GM03348 (cell line): Measurements from ENCODE around the gene MRFAP1.
"Not testable (repeated sequence)": the region's sequence is repeated elsewhere in the genome, so short reads cannot be mapped to it uniquely, and the experiment has no call there.

Source experiments
- DNase-seq: peaks from one replicate; pipeline ENCODE4 v3.0.0; 2012; ENCODE audit warnings: low spot score

Gene MRFAP1

DNA sequence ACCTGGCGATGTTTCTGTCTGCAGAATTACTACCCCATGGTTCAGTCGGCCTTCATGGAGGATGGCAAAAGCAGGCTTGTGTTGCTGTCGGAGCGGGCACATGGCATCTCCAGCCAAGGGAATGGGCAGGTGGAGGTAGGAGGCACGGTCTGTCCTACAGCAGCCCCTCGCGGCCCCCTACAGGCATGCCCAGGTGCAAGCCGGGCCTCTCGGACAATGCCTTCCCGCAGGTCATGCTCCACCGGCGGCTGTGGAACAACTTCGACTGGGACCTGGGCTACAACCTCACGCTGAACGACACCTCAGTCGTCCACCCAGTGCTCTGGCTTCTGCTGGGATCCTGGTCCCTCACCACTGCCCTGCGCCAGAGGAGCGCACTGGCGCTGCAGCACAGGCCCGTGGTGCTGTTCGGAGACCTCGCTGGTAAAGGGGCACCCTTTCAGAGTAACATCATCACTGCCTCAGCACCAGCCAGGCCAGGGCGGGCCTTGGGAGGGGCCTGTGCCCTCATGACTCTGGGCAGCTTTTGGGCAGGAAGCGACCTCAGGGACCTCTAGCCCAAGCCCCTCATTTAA, 29.5 kb upstream of the MRFAP1 start:
- DNase-seq: no peak

DNA sequence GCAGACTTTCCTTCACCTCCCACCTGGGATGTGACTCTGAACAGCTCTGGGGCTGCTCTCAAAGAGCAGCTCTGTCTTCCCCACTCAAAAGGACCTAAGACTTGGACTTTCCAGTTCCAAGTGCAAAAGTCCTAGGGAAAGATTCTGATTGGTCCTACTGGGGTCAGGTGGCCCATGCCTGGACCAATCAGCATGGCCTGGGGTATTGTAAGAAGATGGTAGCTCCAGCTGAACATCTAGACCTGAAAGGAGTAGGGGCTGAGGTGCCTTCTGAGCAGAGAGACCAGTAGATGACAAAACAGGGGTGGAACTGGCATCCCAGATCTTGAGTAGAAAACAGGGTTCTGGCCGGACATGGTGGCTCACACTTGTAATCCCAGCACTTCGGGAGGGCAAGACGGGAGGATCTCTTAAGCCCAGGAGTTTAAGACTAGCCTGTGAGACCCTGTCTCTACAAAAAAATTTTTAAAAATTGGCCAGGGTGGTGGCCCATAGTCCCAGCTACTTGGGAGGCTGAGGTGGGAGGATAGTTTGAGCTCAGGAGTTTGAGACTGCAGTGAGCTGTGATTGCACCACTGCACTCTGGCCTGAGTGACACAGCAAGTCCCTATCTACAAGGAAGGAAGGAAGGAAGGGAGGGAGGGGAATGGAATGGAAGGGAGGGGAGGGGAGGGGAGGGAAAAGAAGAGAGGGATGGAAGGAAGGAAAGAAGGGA, 27.4 kb upstream of the MRFAP1 start:
- no peak for DNase-seq

DNA sequence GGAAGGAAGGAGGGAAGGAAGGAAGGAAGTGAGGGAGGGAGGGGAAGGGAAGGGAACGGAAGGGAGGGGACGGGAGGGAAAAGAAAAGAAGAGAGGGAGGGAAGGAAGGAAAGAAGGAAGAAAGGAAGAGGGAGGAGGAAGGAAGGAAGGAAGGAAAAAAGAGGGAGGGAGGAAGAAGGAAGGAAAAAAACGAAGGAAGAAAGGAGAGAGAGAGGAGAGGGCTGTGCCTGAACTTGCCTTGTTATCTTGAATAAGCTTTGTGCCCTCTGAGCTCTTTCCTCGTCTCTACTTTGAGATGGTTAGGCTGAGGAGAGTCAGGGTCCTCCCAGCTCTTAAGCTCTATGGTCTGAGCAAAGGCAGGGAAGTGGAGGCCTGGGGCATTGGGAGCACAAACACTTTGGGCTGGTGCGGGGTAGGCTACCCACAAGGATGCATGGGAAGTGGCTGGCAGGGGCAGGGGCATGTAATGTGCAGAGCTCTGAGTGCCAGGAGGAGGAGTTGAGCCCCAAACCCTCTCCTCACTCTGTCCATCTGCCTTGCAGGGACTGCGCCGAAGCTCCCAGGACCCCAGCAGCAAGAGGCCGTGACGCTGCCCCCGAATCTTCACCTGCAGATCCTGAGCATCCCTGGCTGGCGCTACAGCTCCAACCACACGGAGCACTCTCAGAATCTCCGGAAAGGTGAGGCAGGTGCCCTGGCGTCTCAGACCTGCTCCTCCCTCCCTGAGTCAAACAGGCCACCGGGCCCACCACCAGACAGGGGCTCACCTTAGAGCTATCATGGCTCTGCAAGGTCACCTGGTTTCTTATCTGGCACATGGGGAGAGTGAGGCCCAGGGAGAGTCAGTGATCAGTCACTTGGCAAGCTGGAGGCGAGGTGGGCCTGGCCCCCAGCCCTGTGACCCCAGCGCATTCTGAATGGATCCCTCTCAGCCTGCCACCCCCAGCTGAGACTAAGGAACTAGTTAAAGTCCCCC, 26.5 kb upstream of the MRFAP1 start:
- DNase-seq: no peak

DNA sequence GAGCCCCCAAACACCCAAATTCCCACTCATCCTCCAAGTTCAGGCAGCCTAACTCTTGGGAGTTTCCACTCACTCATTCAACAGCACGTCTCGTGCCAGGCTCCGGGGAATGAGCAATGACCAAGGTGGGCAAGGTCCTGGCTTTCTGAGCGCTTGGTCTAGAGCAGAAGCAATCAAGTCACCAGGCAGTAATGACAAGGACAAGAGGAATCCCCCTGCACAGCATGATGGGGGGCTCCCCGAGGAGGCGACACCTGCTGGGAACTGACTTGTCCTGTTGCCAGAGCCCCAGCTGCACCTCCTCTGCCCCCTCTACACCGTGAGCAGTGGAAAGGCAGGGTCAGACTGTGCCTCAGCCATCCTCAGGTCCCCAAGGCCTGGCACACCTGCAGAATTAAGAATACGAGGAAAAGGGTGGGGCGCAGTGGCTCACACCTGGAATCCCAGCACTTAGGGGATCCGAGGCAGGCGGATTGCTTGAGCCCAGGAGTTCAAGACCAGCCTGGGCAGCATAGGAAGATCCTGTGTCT, 25.7 kb upstream of the MRFAP1 start:
- no peak for DNase-seq

DNA sequence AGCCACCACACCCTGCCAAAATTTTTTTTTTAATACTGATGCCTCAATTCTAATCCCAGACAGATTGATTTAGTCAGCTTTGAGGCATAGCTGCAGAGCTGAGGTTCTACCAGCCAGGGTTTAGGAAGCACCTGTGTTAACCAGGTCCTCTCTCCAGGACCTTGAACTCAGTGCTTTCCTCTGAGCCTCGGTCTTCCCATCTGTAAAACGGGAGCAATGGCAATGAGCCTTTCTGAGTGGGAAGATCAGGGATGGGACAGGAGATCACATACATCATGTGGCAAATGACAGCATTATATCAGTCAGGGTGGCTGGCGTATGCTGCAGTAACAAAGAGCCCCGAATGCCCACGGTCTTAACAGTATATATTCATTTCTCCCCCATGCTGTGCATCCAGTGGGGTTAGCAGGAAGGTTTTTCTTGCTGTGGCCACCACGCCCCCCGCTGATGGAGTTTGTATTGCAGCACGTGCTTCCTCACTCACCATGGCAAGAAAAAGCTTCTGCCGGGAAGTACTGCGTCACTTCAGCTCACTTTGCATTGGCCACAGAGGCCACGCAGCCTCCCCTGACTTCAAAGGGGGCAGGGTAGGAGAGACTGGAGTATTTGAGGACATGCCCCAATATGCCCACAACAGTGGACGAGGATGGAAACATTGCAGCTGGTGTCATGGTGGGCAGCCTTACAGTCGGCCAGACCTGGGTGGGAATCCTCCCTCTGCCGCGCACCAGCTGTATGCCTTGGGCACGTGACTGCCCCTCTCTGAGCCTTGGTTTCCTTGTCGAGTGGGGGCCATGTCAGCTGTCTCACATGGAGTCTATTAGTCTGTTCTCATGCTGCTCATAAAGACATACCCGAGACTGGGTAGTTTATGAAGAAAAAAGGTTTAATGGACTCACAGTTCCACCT, 24.1 kb upstream of the MRFAP1 start:
- no peak for DNase-seq

DNA sequence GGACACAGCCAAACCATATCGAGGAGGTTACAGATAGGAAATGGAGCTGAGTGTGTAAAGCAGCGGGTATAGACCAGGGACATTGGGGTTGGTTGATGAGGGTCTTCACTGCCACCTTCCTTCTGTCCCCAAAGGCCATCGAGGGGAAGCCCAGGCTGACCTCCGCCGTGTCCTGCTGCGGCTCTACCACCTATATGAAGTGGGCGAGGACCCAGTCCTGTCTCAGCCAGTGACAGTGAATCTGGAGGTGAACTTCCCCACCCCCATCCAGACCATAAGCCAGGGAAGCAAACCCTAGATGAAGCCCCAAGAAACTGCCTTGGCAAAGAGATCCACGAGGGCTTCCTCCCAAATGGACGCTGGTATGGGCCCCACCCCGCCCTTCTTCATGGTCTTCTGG, 23.2 kb upstream of the MRFAP1 start:
- DNase-seq: no peak

DNA sequence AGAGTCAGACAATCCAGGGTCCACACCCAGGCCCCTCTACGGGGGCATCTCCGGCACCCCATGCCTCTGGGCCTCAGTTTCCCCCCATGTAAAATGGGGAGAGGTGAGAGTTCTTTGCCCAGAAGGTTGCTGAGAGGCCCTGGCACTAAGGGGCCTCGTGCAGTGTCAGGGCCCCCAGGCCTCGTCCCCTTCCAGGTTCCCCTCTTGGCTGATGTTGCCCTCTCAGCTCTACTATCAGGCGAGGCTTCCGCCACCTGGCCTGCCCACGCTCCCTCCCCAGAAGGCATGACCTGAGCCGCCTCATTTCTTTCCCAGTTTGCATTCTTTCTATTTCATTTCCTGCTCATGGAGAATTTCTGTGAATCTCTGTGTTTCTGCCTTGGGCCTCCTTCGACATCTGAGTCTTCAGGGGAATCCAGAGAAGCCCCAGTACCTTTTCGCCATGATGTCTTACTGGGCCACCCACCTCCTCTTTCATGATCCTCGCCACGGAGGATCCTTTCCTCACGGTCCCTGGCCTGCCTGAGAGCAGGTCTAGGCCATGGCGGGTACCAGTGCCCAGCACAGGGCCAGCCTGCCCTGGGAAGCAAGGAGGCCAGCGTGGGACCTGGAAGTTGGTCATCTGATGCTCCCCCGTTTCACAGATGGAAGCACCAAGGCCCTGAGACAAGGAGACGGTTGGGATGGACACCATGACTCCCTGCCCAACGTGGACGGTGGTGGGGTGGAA, 21.9 kb upstream of the MRFAP1 start:
- no peak for DNase-seq

DNA sequence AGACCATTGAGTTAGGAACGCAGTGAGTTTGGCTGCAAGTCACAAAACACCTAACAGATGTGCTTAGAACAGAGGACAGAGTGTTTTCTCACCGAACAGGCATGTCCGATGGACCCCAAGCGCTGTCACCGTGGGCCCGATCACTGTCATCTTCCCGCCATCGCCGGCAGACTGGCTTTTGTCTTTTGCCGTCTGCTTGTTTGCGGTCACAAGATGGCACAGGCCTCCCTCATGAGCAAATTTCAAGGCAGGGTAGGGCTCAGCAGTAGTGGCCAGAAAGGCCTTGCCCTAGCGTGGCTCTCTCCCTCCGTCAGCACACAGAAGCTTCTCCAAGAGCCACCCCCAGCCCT, 21.4 kb upstream of the MRFAP1 start:
- DNase-seq: no peak

DNA sequence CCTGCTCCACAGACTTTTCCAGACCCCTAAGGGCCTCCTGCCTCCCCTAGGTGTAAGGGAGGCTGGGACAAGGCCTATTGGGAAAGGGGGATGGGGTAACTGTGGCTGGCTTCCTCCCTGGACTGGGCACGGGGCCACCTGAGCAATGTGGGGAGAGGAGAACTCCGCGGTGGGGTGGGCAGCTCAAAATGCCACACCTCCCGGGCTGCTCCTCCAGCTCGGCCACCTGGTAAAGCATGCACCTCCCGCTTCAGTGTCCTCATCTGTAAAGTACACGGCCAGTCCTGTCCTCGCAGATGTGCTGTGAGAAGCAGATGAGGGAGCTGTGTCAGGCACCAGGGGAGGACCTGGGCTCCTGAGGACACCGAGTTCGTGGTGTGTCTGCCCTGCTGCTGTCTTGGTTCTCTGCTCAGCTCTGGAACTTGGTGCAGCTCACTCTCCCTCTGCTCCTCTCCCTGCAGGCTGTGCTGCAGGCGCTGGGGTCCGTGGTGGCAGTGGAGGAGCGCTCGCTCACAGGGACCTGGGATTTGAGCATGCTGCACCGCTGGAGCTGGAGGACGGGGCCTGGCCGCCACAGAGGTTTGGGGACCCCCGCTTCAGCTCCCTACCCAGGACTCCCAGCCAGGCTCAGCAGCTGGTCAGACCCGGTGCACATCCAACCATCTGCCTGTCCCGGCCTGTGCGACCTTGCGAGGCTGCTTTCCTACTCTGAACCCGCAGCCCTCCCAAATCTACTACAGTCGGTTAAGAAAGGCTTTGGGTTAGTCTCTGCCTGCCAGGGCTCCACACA, 20.8 kb upstream of the MRFAP1 start:
- no peak for DNase-seq

DNA sequence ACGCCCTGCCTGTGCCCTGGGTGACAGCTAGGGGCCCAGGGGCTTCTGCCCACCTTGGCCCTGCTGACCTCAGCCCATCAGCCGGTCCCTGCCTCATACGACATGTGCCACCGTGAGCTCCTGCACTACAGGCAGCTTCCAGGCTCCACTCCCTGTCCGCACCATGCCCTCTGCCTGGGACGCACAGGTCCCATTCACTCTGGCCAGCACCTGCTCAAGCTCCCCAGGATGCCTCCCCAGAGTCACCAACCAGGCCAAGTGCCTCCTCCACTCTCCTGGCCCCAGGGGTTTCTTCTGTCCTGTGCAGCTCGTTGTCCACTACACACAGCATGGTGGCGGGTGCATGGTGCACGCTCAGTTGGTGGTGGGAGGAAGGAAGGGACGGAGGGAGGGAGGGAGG, 20.2 kb upstream of the MRFAP1 start:
- no peak for DNase-seq

DNA sequence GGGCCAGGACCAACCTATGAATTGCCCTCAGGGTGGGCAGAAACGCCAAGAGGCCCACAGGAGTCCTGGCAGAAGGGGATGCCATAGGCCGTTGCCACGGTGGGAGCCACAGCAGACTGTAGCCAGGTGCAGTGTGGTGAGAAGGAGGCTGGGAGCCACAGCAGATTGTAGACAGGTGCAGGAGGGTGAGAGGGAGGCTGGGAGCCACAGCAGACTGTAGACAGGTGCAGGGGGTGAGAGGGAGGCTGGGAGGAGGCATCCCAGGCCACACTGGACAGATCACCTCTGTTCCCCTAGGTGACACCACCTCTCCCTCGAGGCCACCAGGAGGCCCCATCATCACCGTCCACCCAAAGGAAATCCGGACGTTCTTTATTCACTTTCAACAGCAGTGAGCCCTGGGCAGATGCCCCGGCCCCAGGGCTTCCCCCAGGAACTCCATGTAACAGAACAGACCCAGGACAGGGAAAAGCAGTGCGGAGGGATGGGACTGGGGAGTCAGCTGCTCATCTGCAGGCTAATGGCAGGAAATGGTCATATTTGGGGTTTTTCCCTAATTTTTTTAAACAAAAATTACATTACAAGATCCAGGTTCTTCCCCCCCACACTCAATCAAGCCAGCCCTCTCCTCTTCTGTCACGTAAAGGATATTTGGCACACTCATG, 19.5 kb upstream of the MRFAP1 start:
- DNase-seq: no peak

DNA sequence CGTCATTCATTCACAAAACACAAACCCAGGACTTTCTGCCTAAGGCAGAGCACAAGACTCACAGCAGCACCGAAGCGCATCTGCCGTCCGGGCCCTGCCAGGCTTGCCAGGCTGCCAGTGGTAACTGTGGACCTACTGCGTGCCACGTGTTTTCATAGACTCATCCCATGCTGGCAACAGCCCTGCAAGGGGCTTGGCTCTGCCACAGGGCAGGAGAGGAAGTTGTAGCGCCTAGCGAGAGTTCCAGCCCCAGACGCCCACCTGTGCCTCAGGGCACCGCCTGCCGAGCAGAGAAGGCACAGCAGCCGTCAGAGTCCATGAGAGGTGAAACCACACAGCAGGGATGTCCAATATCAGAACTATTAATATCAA, 18.9 kb upstream of the MRFAP1 start:
- no peak for DNase-seq

DNA sequence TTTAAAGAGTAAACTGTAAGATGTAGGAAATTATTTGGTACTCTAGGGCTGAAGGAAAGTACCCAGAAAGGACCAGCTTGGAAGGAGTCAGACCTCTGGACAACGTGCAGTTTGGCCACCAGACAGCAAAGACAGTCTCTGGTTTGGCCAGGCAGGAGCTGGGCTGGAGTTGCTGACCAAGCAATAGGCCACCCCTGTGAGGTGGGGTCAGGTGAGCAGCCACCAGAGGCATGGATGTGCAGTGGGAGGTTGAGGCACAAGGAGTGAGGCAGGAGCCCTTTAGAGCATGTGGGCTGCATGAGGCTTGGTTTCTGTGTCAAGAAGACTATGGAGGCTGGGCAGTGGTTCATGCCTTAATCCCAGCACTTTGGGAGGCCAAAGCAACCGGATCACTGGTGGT, 17.7 kb upstream of the MRFAP1 start:
- DNase-seq: no peak

DNA sequence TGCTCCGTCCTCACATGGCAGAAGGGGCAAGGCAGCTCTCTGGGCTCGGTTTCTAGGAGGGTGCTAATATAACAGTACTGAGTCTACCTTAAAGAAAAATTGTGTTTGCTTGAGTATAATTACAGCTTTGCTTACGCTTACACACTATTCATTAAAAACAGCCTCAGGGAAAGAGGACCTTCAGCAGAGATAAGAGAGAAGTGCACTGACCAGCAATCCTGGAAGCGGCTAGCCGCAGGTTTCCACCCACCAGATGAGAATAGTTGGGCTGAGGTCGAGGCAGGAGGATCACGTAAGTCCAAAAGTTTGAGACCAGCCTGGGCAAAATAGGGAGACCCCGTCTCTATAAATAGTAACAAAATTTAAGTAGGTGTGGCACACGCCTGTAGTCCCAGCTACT, 15.2 kb upstream of the MRFAP1 start:
- no peak for DNase-seq

DNA sequence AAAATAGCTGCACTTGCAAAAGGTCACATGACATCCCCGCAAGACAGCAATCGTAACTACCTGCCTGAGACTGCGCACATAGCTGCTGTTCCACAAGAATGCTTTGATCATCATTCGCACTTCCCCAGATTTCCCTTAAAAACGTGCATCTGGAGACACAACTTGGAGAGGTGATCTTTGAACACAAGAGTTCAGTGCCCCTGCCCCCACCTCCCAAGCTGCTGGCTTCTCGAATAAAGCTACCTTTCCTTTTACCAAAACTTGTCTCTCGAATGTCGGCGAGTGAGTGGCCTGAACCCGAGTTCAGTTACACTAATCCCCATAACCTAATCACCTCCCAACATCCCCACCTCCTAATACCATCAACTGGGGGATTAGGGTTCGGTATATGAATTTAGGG, 14.4 kb upstream of the MRFAP1 start:
- no peak for DNase-seq

DNA sequence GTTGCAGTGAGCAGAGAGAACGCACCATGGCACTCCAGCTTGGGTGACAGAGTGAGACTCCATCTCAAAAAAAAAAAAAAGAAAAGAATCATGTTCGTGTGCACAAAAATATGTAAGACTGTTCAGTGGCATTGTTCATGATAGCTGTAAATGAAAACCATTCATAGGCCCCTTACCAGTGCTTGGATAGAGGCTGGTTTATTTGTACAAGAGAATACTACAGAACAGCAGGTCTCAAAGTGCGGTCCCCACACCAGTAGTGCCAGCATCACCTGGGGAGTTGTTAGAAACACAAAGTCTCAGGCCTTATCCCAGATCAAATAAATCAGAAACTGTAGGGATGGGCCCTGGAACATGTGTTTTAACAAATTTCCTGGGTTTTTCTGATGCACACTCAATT, 12.7 kb upstream of the MRFAP1 start:
- no peak for DNase-seq

DNA sequence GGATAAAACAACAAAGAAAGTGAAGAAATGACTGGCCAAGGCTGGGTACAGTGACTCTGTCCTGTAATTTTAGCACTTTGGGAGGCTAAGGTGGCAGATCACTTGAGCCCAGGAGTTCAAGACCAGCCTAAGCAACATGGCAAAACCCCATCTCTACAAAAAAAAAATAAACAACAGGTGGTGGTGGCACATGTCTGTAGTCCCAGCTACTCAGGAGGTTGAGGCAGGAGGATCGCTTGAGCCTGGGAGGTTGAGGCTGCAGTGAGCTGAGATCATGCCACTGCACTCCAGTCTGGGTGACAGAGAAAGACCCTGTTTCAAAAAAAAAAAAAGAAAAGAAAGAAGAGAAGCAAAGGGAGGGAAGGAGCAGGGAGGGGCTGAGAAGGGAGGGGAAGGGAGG, 12.0 kb upstream of the MRFAP1 start:
- not testable (repeated sequence) for DNase-seq

DNA sequence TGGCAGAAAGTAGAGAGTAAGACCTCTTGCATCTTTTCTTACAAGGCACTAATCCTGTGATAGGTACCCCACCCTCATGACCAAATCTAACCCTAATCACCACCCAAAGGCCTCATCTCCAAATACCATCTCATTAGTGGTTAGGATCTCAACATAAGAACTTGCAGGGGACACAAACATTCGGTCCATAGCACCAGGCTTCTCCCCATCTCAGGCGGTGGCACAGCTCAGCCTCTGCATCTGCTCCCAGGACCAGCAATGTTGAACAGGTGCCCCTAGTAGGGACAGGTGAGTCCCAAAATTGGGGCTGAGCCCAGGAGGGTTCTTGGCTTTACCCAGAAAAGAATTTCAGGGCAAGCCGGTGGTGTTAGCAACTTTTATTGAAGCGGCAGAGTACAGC, 8.4 kb upstream of the MRFAP1 start:
- no peak for DNase-seq

DNA sequence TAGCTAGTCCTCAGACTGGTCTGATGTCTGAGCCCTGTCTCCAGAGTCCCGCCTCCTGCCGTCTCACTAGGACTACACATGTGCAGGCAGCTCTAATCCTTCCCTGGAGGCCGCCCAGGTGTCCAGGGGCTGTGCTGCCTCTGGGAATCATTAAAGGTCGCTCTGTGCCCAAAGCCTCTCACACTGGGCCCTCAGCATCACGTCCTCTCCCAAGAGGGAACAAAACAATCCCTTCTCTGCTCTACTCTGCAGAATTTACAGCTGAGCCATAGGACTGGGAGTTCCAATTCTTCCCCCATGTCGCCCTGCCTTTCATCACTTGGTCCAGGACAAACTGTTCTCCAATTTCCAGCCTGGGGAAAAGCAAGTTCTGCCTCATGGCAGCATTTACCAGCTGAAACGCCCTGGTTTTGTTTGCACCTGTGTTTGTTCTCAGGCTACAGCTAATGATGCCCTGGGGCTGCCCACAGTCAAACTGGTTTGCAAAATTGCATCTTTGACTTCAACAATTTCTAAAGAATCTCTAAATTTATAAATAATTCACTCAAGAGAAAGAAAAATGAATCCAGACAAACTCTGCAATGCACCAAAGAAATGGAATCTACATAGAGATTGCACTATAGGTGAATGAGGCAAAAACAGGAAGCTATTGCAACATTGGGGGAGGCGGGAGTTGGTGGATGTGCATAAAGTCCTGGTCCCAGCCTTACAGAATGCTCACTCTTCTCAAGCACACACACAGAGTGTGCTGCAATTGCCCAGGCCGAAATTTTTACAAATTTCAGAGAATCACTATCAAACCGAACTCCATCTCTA, 7.2 kb upstream of the MRFAP1 start:
- DNase-seq: peak; percentile 45
